SK-N-SH (cell line): ENCODE measurements around the gene GRIA1.

ENCODE experiments used
- EP300 ChIP-seq, 2 experiments: IDR thresholded peaks; 2 replicates each; pipeline versions ENCODE4 v1.4.0 to v1.6.1; 2012; ENCODE audit warnings: borderline replicate concordance in 1 of 2, low read depth in 1 of 2, low read length in 1 of 2
- FOSL2 ChIP-seq: IDR thresholded peaks from 2 replicates; pipeline ENCODE4 v1.4.0; 2012; ENCODE audit warnings: low read depth, mild to moderate bottlenecking, moderate library complexity, borderline replicate concordance
- GATA2 ChIP-seq: sonication (generic); formaldehyde crosslinking; IDR thresholded peaks from 2 replicates; pipeline ENCODE4 v1.5.0; 2020; ENCODE audit warnings: mild to moderate bottlenecking, missing genetic modification reagents
- NFIC ChIP-seq: IDR thresholded peaks from 2 replicates; pipeline ENCODE4 v1.4.0; 2012; ENCODE audit warnings: borderline replicate concordance
- POLR2AphosphoS5 ChIP-seq: IDR thresholded peaks from 2 replicates; pipeline ENCODE4 v1.6.1; 2012; ENCODE audit warnings: low read depth, low read length
- RCOR1 ChIP-seq: fragments of 150-350 bp; IDR thresholded peaks from 2 replicates; pipeline ENCODE4 v1.6.1; 2017; ENCODE audit warnings: antibody characterized with exemption, low read length
- TF ChIP-seq, protein P1 (sequence below): fragments of 200-600 bp; sonication (generic); IDR thresholded peaks from 2 replicates; pipeline ENCODE4 v1.6.1; 2017; ENCODE audit warnings: antibody characterized with exemption, mild to moderate bottlenecking, moderate library complexity

DNA sequence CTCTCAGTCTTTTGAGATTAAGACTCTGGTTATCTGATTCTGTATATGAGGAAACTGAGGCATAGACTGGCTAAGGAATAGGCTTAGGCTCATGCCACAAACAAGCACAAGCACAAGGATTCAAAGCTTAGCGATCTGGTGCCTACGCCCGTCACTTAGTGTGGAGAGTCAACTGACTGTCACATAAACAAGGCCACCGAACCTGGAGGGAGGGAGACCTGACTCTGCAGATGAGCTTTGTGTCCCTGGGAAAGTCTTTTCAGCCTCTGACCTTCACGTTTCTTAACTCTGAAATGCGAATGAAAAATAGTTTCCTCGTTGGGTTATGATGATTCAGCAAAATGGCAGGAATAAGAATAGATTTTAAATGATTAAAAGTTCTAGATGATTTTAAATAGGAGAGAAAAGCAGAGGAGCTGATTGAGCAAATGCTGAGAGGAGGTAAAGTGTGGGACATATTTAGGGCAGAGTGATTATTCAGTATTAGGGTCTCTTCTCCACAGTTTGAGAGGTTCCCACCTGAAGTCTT is 135.4 kb downstream of the GRIA1 start:
- no peak for TF ChIP-seq FOSL2
- TF ChIP-seq, protein P1, sequence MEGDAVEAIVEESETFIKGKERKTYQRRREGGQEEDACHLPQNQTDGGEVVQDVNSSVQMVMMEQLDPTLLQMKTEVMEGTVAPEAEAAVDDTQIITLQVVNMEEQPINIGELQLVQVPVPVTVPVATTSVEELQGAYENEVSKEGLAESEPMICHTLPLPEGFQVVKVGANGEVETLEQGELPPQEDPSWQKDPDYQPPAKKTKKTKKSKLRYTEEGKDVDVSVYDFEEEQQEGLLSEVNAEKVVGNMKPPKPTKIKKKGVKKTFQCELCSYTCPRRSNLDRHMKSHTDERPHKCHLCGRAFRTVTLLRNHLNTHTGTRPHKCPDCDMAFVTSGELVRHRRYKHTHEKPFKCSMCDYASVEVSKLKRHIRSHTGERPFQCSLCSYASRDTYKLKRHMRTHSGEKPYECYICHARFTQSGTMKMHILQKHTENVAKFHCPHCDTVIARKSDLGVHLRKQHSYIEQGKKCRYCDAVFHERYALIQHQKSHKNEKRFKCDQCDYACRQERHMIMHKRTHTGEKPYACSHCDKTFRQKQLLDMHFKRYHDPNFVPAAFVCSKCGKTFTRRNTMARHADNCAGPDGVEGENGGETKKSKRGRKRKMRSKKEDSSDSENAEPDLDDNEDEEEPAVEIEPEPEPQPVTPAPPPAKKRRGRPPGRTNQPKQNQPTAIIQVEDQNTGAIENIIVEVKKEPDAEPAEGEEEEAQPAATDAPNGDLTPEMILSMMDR: no peak
- TF ChIP-seq RCOR1: no peak
- no peak for TF ChIP-seq EP300 (IDR thresholded peaks at IDR 0.05; ENCODE audit: borderline replicate concordance in 1 of 2, low read depth in 1 of 2, low read length in 1 of 2)
- no peak for TF ChIP-seq NFIC
- TF ChIP-seq POLR2AphosphoS5: no peak
- no peak for TF ChIP-seq GATA2 (CRISPR knock-in tag)
